ENCODE results near the gene RANBP9.
A peak's percentile ranks its signal among the peaks of the same experiment; 100 is the strongest.

The RANBP9 gene

DNA sequence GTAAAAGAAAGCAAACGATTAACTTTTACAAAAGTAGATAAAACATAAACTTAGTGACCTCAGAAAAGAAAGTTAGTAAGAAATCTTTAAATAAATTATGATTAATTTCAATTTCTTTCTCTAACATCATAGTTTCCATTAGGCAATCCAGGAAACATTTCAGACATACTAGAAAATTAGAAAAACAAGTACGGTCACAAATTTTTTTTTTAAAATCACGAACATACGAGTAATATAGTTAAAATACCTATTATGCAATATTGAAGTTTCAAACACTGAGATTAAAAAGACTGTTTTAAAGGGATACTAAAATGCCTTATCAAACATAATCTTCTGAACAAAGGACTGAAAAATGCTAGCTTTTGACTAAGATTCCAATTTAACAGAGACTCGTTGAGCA, 70.3 kb downstream of the RANBP9 start:
- TF ChIP-seq CTCF (conservative IDR thresholded peaks at IDR 0.05; ENCODE audit: low read length), result no peak
- no peak overlapping the region for H3K4me3 ChIP-seq (ENCODE audit: low read length)
- DNase-seq (ENCODE audit: low read depth), result peak; percentile 37

DNA sequence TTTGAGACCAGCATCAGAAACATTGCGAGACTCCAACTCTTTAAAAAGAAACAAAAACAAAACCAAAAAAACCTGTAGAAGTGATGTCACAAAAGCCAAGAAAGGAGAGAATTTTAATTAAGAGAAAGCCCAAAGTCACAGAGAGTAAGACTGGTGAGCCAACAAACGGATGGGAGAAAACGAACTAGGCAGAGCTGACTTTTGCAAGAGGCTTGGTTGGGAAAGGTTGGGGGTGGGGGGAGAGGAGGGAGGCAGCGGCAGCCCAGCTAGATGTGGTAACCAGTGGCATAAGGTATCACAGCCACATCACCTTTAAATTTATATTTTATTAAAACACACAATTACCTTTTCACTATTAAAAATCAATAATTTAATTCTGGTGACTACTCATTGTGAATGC, 73.0 kb downstream of the RANBP9 start:
- H3K4me3 ChIP-seq (ENCODE audit: low read length), result no peak overlapping the region
- TF ChIP-seq CTCF (conservative IDR thresholded peaks at IDR 0.05; ENCODE audit: low read length), result no peak
- DNase-seq (ENCODE audit: low read depth), result no peak

DNA sequence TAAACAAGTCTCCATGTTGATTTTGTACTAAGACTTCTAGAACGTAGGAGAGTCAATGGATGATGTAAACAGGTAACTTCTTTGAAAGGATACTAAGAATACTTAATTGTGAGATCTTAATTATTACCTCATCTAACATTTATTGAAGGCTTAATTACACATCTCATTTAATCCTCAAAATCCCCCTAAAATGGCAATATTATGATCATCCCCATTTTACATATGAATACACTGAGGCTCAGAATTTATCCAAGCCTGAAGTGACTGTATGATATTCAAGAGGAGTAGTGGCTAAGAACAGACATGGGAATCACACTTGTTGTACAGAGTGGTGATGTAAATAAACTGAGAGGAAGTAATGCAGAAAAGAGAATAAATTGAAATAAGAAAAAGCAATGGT, 73.6 kb downstream of the RANBP9 start:
- no peak for TF ChIP-seq CTCF (conservative IDR thresholded peaks at IDR 0.05; ENCODE audit: low read length)
- no peak for DNase-seq (ENCODE audit: low read depth)
- H3K4me3 ChIP-seq (ENCODE audit: low read length), result no peak overlapping the region

DNA sequence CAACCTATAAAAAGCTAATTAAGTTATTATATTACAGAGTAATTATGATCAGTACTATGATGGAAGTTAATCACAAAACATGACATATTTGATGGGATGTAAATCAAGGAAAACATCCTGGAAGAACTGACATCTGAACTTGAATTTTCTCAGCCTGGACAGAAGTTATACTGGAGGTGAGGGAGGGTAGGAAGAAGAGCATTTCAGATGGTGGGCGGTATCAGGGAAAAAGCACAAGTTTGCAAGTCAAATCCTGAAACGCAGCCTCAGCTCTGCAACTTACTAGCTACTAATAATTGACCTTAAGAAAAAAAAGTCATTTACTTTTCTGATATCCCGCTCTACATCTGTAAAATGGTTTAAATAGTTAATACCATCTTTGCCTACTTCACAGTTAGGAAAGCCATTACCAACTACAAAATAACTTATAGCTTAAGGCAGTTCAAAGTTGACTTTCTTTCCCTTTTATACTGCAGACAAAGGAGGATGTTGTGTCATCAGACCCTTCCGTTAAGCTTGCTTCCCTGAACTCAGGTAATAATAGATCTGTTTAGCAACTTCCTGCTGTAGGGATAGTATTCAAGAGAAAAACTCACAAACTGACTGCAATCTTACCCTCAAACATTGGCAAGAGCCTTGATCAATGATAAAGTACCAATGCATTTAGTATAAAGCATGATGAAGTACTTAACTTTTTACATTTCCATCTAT, 75.5 kb downstream of the RANBP9 start:
- no peak for TF ChIP-seq CTCF (conservative IDR thresholded peaks at IDR 0.05; ENCODE audit: low read length)
- no peak overlapping the region for H3K4me3 ChIP-seq (ENCODE audit: low read length)
- no peak for DNase-seq (ENCODE audit: low read depth)

- TF ChIP-seq CTCF (conservative IDR thresholded peaks at IDR 0.05; ENCODE audit: low read length), result no peak
- DNase-seq (ENCODE audit: low read depth), result no peak
- no peak overlapping the region for H3K4me3 ChIP-seq (ENCODE audit: low read length)
Measured at GRCh38 chr6:13633343-13633742, 78.3 kb downstream of the RANBP9 start.

DNA sequence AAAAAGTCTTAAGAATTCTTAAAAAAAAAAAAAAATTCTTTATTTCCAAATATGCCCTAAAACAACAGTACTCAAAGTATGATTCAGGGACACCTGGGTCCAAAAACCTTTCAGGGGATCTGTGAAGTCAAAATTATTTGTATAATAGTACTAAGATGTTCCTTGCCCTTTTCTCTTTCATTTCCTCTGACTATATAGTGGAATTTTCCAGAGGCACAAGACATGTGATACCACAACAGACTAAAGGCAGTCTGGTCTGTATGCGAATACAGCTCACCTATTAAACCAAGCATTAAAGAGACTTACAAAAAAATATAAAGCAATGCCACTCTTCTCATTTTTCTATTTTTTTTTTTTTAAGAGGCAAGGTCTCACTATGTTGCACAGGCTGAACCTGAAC, 81.1 kb downstream of the RANBP9 start:
- TF ChIP-seq CTCF (conservative IDR thresholded peaks at IDR 0.05; ENCODE audit: low read length), result no peak
- no peak overlapping the region for H3K4me3 ChIP-seq (ENCODE audit: low read length)
- no peak for DNase-seq (ENCODE audit: low read depth)

GRCh38 chr6:13629459-13630116, 82.0 kb downstream of the RANBP9 start:
- no peak for DNase-seq (ENCODE audit: low read depth)
- TF ChIP-seq CTCF (conservative IDR thresholded peaks at IDR 0.05; ENCODE audit: low read length), result no peak
- H3K4me3 ChIP-seq (ENCODE audit: low read length), result no peak overlapping the region
